Measurements from ENCODE around the gene KLHL40.

- TF ChIP-seq USF2 (IDR thresholded peaks at IDR 0.05) (no peak), EHMT2 (IDR thresholded peaks at IDR 0.05; ENCODE audit: low read depth) (no peak), SMC3 (IDR thresholded peaks at IDR 0.05) (no peak), RAD21 (conservative IDR thresholded peaks at IDR 0.05 in 1 of 2, IDR thresholded peaks at IDR 0.05 in 1 of 2) (no peak), EP300 (IDR thresholded peaks at IDR 0.05) (no peak), CTCF (IDR thresholded peaks at IDR 0.05) (no peak), RCOR1 (IDR thresholded peaks at IDR 0.05; ENCODE audit: low read depth, low read length) (no peak), PHF8 (IDR thresholded peaks at IDR 0.05; ENCODE audit: borderline replicate concordance, low read depth) (no peak), BHLHE40 (IDR thresholded peaks at IDR 0.05; ENCODE audit: low read depth, low read length) (no peak), ZSCAN20 (CRISPR knock-in tag; IDR thresholded peaks at IDR 0.05) (no peak)
These were observed 819 bp downstream of the KLHL40 start for GRCh38 chr3:42685891-42686820.

Measured in A549 (cell line).